ENCODE data around the gene MKLN1.
A peak's percentile ranks its signal among the peaks of the same experiment; 100 is the strongest.

The MKLN1 gene

DNA sequence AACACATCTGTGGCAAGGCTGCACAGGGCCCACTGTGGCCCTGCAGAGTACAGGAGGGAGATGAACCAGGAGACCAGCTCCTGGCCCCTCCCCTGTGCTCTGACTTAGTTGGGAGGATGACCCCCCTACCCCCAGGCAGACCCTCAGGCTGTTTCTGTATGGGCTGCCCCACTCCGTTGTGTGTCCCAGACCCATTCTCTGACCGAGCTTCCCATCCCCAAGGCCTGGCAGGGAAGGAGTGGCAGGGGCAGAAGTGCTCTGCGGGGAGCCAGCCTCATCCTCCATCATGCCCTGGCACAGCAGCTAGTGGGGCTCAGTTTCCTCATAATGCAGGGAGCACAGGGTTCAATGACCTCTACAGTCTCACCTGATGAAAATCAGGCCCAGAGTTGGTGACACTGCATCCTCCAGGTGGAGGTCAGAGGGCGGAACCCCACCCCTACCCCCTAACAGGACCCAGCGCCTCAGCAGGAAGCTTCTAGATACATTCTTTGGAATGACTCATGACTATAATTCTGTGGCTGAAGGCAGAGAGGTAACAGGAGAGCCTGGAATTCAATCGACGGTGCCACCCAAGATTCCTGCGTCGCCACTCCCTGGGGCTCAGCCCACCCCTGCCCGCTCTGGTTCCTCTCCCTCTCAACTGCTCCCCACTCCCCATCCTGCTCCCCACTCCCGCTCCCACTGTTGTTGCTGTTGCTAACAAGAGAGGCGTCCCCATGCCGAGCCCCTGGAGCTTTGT is 210.6 kb downstream of the MKLN1 start:
- H3K4me3 ChIP-seq (ENCODE audit: low read length): no peak overlapping the region
- TF ChIP-seq, protein P1, sequence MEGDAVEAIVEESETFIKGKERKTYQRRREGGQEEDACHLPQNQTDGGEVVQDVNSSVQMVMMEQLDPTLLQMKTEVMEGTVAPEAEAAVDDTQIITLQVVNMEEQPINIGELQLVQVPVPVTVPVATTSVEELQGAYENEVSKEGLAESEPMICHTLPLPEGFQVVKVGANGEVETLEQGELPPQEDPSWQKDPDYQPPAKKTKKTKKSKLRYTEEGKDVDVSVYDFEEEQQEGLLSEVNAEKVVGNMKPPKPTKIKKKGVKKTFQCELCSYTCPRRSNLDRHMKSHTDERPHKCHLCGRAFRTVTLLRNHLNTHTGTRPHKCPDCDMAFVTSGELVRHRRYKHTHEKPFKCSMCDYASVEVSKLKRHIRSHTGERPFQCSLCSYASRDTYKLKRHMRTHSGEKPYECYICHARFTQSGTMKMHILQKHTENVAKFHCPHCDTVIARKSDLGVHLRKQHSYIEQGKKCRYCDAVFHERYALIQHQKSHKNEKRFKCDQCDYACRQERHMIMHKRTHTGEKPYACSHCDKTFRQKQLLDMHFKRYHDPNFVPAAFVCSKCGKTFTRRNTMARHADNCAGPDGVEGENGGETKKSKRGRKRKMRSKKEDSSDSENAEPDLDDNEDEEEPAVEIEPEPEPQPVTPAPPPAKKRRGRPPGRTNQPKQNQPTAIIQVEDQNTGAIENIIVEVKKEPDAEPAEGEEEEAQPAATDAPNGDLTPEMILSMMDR (IDR thresholded peaks at IDR 0.05; ENCODE audit: insufficient read depth, low read depth, low read length, missing control alignments): no peak
- DNase-seq (ENCODE audit: low read depth): peak; percentile 57

DNA sequence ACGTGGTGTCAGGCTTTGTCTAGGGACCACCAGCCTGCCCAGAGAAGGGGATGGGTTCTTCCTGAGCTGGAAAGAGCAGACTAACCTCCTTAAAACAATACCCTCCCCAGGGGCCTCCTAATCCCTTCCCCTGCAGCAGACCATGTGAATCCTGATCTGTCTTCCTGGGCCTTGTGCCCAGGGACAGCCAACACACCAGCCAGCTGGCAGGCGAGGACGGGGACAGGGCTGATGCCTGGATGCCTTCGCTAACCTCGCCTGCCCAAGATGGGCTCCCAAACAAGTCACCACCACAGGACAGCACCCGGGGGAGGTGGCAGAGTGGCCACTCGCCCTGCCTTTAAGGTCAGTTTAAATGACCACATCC is 211.1 kb downstream of the MKLN1 start:
- no peak for DNase-seq (ENCODE audit: low read depth)
- TF ChIP-seq, protein P1 (IDR thresholded peaks at IDR 0.05; ENCODE audit: insufficient read depth, low read depth, low read length, missing control alignments): no peak
- H3K4me3 ChIP-seq (ENCODE audit: low read length): no peak overlapping the region

DNA sequence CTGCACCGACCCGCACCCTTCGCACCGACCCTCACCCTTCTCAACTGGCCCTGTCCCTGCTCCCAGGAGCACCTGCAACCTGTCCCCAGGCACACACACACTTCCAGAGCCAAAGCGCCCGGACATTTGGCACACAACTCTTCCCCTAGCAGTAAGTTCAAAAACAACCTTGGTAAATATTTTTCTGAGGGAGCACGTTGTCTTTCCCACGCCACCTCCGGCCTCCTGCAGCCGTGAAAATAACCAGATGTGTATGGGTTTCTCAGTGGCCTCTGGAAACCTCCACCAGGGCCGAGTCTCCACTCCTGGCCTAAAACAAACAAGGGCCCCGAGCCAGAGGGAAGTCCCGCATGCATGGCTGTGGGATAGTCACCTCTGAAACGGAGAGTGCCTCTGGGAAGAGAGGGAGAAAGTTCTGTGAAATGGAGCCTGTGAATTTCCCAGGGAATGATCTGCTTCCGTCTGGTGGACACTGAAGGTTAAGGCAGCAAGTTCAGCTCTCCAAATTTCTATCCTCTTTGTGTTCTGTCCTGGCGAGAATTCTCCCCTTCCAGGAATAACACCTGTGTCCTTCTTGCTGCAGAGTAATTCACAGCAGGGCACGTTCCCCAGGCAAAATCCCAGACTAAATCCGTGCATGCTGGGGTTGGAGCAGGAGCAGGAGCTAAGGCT is 213.0 kb downstream of the MKLN1 start:
- no peak for DNase-seq (ENCODE audit: low read depth)
- no peak overlapping the region for H3K4me3 ChIP-seq (ENCODE audit: low read length)

DNA sequence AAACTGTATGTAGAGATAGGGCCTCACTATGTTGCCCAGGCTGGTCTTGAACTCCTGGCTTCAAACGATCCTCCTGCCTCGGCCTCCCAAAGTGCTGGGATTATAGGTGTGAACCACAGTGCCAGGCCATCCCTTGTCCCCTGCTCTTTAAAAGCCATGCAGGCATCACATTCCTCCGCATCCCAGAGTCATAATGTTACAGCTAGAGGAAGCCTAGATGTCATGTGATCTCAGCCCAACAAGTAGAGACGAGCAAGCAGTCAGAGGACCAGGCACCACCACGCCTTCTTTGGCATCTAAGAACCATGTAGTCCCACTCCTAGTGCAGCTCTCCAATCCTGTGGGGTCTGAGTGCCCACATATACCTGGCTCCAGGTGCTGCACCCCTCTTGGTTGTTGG is 215.6 kb downstream of the MKLN1 start:
- TF ChIP-seq, protein P1 (IDR thresholded peaks at IDR 0.05; ENCODE audit: insufficient read depth, low read depth, low read length, missing control alignments): no peak
- DNase-seq (ENCODE audit: low read depth): peak; percentile 21
- H3K4me3 ChIP-seq (ENCODE audit: low read length): no peak overlapping the region

More for the DNA sequence above, 213.0 kb downstream of the MKLN1 start:
- TF ChIP-seq, protein P1 (IDR thresholded peaks at IDR 0.05; ENCODE audit: insufficient read depth, low read depth, low read length, missing control alignments): no peak

DNA sequence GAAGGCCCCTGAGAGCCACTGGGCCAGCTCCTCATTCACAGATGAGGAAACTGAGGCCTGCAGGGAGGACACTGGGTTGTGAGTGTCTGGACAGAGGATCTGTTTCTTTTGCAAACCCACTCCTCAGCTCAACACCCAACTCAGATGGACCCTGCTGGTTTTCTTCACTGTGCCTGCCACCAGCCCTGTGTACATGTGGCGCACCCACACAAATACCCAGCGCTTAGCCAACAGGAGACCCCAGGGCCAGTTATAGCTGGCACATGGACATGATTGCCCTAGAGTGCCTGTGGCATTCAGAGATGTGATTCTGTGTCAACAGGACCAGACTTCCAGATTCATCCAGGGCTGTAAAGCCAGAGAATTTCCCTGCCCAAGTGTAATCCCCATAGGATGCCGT is 216.3 kb downstream of the MKLN1 start:
- DNase-seq (ENCODE audit: low read depth): no peak
- no peak overlapping the region for H3K4me3 ChIP-seq (ENCODE audit: low read length)
- TF ChIP-seq, protein P1 (IDR thresholded peaks at IDR 0.05; ENCODE audit: insufficient read depth, low read depth, low read length, missing control alignments): no peak

DNA sequence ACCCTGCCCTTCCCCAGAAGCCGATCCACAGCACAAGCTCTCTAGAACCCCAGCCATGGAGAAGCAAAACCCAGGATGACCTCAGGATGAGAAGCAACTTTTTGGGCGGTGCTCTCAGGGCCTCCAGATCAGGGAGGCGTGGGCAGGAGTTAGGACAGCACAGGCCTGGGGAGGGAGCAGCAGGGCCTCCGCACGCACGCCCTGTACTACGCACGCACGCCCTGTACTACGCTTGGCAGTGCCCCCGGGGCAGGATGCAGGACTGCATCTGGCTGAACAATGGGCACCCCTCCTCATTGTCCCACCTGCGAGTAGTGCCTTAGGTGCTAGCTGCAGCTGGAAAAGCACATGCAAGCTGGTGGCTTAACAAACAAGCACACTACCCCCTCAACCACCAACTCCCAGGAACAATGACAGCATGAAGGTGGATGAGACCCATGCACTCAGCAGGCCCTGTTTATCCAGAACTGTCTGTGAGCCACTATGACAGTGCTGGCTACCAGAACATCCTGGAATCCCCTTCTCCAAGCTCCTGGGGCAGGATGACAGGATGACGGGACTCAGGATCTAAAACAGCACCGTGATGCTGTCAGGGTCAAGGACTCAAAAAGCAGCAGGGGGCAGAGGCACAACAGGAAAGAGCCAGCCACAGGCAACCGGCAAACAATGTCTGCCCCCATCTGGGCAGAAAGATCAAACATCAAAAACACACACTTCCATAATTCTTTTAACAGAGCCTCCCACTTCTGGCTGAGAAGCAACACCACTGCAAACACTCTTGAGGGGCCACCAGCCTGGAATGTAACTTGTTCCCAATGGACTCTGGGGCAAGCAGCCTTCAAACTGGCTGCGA is 217.0 kb downstream of the MKLN1 start:
- TF ChIP-seq, protein P1 (IDR thresholded peaks at IDR 0.05; ENCODE audit: insufficient read depth, low read depth, low read length, missing control alignments): no peak
- no peak for DNase-seq (ENCODE audit: low read depth)
- H3K4me3 ChIP-seq (ENCODE audit: low read length): no peak overlapping the region

Measured in epithelial cell of esophagus (primary cell).